ENCODE measurements around the gene TSN.

GRCh38 chr2:121736462-121737336 is 18.8 kb upstream of the TSN start, which contains the start of gene NIFK:
- TF ChIP-seq CTCF (conservative IDR thresholded peaks at IDR 0.05; ENCODE audit: low read depth, low read length), result no peak
- TF ChIP-seq EZH2 (IDR thresholded peaks at IDR 0.05; ENCODE audit: borderline replicate concordance, low read depth, low read length, poor library complexity, severe bottlenecking), result no peak

Measured in A673 (cell line).